Rectal smooth muscle tissue (tissue), 1 donor: ENCODE measurements around the gene ARHGDIG.
"Not testable (repeated sequence)": the region's sequence is repeated elsewhere in the genome, so short reads cannot be mapped to it uniquely, and the experiment has no call there.

ENCODE experiments used
- H3K27ac ChIP-seq: one replicate; pipeline ENCODE4 v1.7.0; 2013; ENCODE audit warnings: low read depth, low read length, inconsistent platforms
- H3K27me3 ChIP-seq: one replicate; pipeline ENCODE4 v1.7.0; 2013; ENCODE audit warnings: low read length; ENCODE audit not compliant: control insufficient read depth, insufficient read depth
- H3K36me3 ChIP-seq: one replicate; pipeline ENCODE4 v1.7.0; 2013; ENCODE audit warnings: low read length; ENCODE audit not compliant: control insufficient read depth, insufficient read depth
- H3K4me1 ChIP-seq: one replicate; pipeline ENCODE4 v1.7.0; 2013; ENCODE audit warnings: low read length; ENCODE audit not compliant: control insufficient read depth, insufficient read depth
- H3K4me3 ChIP-seq: one replicate; pipeline ENCODE4 v1.7.0; 2013; ENCODE audit warnings: low read length
- H3K9ac ChIP-seq: one replicate; pipeline ENCODE4 v1.7.0; 2013; ENCODE audit warnings: low read length

ARHGDIG gene

DNA sequence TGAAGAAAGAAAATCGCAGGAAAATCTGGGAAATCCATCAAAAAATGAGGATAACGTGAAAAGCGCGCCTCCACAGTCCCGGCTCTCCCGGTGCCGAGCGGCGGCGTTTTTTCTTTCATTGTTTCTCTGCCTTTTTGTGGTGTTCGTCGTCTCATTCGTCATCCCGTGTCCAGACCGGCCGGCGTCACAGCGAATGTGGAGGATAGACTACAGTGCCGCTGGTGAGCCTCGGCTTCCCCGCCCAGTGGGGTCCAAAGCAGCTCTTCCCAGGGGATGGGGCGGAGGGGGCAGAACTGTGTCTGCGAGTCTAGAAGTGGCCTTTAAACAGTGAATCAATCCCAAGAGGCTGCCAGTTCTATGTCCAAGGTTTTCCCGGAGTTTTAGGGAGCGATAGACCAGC, 25.9 kb upstream of the ARHGDIG start:
- Histone ChIP-seq H3K27ac (no peak overlapping the region), H3K4me3 (no peak overlapping the region), H3K4me1 (no peaks in the 10 kb centered on the region), H3K27me3 (no peaks in the 10 kb centered on the region), H3K36me3 (peaks cover 2% of the 10 kb centered on the region), H3K9ac (no peak overlapping the region)

DNA sequence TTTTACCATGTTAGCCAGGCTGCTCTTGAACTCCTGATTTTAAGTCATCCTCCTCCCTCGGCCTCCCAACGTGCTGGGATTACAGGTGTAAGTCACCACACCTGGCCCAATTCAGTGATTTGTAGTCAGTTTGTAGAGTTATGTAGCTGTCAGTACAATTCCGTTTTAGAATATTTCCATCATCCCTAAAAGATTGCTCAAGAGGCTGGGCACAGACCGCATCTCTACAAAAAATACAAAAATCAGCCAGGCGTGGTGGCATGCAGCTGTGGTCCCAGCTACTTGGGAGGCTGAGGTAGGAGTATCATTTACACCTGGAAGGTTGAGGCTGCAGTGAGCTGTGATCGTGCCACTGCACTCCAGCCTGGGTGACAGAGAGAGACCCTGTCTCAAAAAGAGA, 25.2 kb upstream of the ARHGDIG start:
- Histone ChIP-seq H3K27me3 (no peaks in the 10 kb centered on the region), H3K4me3 (no peak overlapping the region), H3K4me1 (no peaks in the 10 kb centered on the region), H3K36me3 (peaks cover 9% of the 10 kb centered on the region), H3K27ac (no peak overlapping the region), H3K9ac (no peak overlapping the region)

GRCh38 chr16:258091-258490, 22.3 kb upstream of the ARHGDIG start:
- not testable (repeated sequence) for H3K27me3 ChIP-seq, H3K4me1 ChIP-seq, H3K9ac ChIP-seq, H3K4me3 ChIP-seq, H3K27ac ChIP-seq
- H3K36me3 ChIP-seq: peaks cover 22% of the 10 kb centered on the region

GRCh38 chr16:259226-259625, 21.2 kb upstream of the ARHGDIG start:
- Histone ChIP-seq H3K4me3 (no peak overlapping the region), H3K27ac (no peak overlapping the region), H3K9ac (no peak overlapping the region), H3K36me3 (peaks cover 22% of the 10 kb centered on the region), H3K4me1 (no peaks in the 10 kb centered on the region), H3K27me3 (no peaks in the 10 kb centered on the region)

DNA sequence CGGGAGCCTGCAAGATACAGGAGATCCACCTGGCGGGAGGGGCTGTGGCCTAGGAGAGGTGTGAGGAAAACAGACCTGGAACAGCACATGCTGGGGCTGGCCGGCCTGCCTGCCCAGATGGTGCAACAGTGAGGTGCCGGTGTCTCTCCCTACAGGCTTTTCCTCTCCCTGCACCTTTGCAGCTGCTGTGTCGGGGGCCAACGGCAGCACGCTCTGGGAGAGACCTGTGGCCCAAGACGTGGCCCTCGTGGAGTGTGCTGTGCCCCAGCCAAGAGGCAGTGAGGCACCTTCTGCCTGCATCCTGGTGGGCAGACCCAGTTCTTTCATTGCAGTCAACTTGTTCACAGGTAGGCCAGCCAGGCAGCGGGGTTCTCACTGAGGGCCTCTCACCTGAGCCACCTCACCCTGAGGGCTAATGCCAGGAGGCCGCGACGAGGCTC, 20.6 kb upstream of the ARHGDIG start:
- H3K4me3 ChIP-seq: no peak overlapping the region
- H3K27ac ChIP-seq: no peak overlapping the region
- H3K36me3 ChIP-seq: peaks cover 23% of the 10 kb centered on the region
- no peaks in the 10 kb centered on the region for H3K4me1 ChIP-seq
- H3K27me3 ChIP-seq: no peaks in the 10 kb centered on the region
- H3K9ac ChIP-seq: no peak overlapping the region

GRCh38 chr16:260326-260725, 20.1 kb upstream of the ARHGDIG start:
- Histone ChIP-seq H3K27me3 (no peaks in the 10 kb centered on the region), H3K36me3 (peaks cover 26% of the 10 kb centered on the region), H3K9ac (no peak overlapping the region), H3K27ac (no peak overlapping the region), H3K4me1 (no peaks in the 10 kb centered on the region), H3K4me3 (no peak overlapping the region)

DNA sequence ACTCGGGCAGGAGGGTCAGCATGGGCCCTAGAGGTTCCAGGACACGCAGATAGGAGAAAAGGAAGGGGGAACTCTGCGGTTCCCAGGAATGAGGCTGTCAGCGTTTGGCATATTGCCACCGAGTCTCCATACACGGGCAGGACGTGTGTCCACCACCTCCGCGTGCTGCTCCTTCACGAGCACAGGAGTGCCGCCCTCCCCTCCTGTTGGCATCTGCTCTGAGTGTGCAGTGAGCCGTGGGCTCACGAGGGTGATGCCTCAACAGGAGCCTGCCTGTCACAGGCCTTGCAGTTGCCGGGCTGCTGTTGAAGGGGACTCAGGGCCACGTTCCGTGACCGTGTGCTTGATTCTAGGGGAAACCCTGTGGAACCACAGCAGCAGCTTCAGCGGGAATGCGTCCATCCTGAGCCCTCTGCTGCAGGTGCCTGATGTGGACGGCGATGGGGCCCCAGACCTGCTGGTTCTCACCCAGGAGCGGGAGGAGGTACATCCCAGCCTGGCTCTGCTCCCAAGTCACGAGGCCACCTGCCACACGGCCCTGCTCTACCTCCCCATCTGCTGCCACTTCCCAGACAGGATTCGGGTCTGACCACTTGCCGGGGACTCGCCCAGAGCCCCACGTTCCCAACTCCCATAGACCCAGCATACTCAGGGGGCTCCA, 19.2 kb upstream of the ARHGDIG start:
- no peaks in the 10 kb centered on the region for H3K4me1 ChIP-seq
- no peaks in the 10 kb centered on the region for H3K27me3 ChIP-seq
- H3K27ac ChIP-seq: no peak overlapping the region
- H3K36me3 ChIP-seq: peaks cover 28% of the 10 kb centered on the region
- no peak overlapping the region for H3K9ac ChIP-seq
- no peak overlapping the region for H3K4me3 ChIP-seq

GRCh38 chr16:262121-262745, 18.2 kb upstream of the ARHGDIG start:
- H3K27ac ChIP-seq: no peak overlapping the region
- H3K4me3 ChIP-seq: no peak overlapping the region
- H3K27me3 ChIP-seq: no peaks in the 10 kb centered on the region
- H3K36me3 ChIP-seq: peaks cover 28% of the 10 kb centered on the region
- H3K4me1 ChIP-seq: no peaks in the 10 kb centered on the region
- H3K9ac ChIP-seq: no peak overlapping the region

- Histone ChIP-seq H3K36me3 (peaks cover 28% of the 10 kb centered on the region), H3K4me3 (no peak overlapping the region), H3K4me1 (no peaks in the 10 kb centered on the region), H3K27me3 (no peaks in the 10 kb centered on the region), H3K9ac (no peak overlapping the region), H3K27ac (no peak overlapping the region)
These were observed 17.1 kb upstream of the ARHGDIG start for GRCh38 chr16:263182-263774.

DNA sequence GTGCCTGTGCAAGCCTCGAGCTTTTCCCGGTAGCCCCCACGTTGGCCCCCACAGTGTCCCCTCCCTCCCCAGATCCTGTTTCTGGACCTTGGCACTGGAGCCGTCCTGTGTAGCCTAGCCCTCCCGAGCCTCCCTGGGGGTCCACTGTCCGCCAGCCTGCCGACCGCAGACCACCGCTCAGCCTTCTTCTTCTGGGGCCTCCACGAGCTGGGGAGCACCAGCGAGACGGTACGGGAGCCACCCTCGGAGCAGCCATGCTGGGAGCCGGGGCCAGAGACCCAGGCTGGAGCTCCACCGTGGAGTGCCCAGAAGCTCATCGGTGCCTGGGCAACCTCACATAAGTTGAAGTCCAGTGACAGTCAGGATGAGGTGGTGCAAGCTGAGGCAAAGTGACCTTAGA, 16.4 kb upstream of the ARHGDIG start:
- Histone ChIP-seq H3K4me3 (no peak overlapping the region), H3K27me3 (no peaks in the 10 kb centered on the region), H3K27ac (no peak overlapping the region), H3K9ac (no peak overlapping the region), H3K36me3 (peaks cover 28% of the 10 kb centered on the region), H3K4me1 (no peaks in the 10 kb centered on the region)

DNA sequence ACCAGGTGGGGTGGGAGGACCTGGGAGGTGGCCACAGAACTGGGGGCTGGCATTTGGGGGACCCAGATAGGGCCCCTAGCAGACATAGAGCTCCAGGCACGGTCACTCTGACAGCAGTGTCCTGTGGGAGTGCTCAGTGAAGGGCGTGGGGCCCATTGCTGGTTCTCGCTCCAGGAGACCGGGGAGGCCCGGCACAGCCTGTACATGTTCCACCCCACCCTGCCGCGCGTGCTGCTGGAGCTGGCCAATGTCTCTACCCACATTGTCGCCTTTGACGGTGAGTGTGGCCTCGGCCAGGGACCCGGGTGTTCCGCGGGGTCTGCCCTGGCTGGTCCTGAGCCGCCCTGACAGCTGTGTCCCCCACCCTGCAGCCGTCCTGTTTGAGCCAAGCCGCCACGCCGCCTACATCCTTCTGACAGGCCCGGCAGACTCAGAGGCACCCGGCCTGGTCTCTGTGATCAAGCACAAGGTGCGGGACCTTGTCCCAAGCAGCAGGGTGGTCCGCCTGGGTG, 15.9 kb upstream of the ARHGDIG start:
- Histone ChIP-seq H3K4me3 (no peak overlapping the region), H3K4me1 (no peaks in the 10 kb centered on the region), H3K27ac (no peak overlapping the region), H3K9ac (no peak overlapping the region), H3K36me3 (peaks cover 28% of the 10 kb centered on the region), H3K27me3 (no peaks in the 10 kb centered on the region)

DNA sequence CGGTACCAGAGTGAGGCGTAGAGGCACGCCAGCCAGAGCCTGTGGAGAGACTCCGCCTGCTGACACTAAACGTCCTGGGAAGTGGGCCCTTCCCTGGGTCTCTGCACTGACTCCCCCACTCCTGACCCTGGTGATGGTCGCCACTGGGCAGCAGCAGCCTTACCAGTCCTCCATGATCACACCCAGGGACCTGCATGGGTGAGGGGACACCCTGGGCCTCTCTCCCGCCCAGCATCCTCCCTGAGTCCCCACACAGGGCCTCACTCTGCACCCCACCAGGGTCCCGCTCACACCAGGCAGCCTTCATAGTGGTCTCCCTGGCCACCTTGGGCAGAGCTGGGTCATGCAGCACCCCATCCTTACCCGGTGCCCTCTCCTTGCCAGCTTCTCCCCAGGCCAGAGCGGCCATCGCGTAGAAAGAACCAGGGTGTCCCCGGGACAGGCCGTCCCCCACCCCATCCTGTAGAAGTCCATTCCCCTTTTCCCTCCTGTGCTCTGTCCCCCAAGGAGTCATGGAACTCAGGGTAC, 15.3 kb upstream of the ARHGDIG start:
- peaks cover 22% of the 10 kb centered on the region for H3K36me3 ChIP-seq

More for the DNA sequence above, 15.3 kb upstream of the ARHGDIG start:
- Histone ChIP-seq H3K9ac (no peak overlapping the region), H3K27ac (no peak overlapping the region), H3K27me3 (no peaks in the 10 kb centered on the region), H3K4me3 (no peak overlapping the region), H3K4me1 (no peaks in the 10 kb centered on the region)
